Natural killer cell (primary cell): ENCODE results near the gene OGT. TPM values are rescaled to one million over a fixed set of nuclear protein-coding genes. Genes with fewer than 3 reads are reported as not detected.

Source experiments
- ATAC-seq, 3 donors: fragments of 150-1000 bp in 2 of 3; fragments of 200-7000 bp in 1 of 3; cut with Tn5 transposase; 1 replicate in 1 of 3; 2 replicates in 2 of 3; pipeline ENCODE4 v1.10.0; 2021; ENCODE audit warnings: mild to moderate bottlenecking in 2 of 3, moderate library complexity in 2 of 3
- DNase-seq, 2 donors: peaks; one replicate each; pipeline versions ENCODE4 v3.0.0 to v3.0.0-alpha.2; 2013 to 2021; ENCODE audit warnings: mixed read lengths in 1 of 2
- H3K27ac ChIP-seq: one replicate; pipeline ENCODE4 v1.5.1; 2013; ENCODE audit warnings: mild to moderate bottlenecking, low read length
- H3K27me3 ChIP-seq: one replicate; pipeline ENCODE4 v1.6.1; 2013; ENCODE audit warnings: low read length; ENCODE audit not compliant: control insufficient read depth, insufficient read depth
- H3K36me3 ChIP-seq: one replicate; pipeline ENCODE4 v1.6.1; 2013; ENCODE audit warnings: low read length; ENCODE audit not compliant: control insufficient read depth, insufficient read depth
- H3K4me1 ChIP-seq: one replicate; pipeline ENCODE4 v1.6.1; 2013; ENCODE audit warnings: low read length; ENCODE audit not compliant: control insufficient read depth, insufficient read depth
- H3K4me3 ChIP-seq: one replicate; pipeline ENCODE4 v1.5.1; 2013; ENCODE audit warnings: low read length
- H3K9me3 ChIP-seq: one replicate; pipeline ENCODE4 v1.6.1; 2013; ENCODE audit warnings: low read length; ENCODE audit not compliant: control insufficient read depth, insufficient read depth
- H3K27ac Mint-ChIP-seq, 2 donors: one replicate each; pipeline ENCODE4 v1.8.0; 2022; ENCODE audit warnings: mild to moderate bottlenecking in 2 of 2, mixed read lengths in 2 of 2, moderate library complexity in 1 of 2
- H3K27me3 Mint-ChIP-seq, 2 donors: one replicate each; pipeline ENCODE4 v1.8.0; 2022; ENCODE audit warnings: low read depth in 2 of 2, mixed read lengths in 2 of 2
- H3K36me3 Mint-ChIP-seq: one replicate; pipeline ENCODE4 v1.8.0; 2022; ENCODE audit warnings: mixed read lengths
- H3K4me1 Mint-ChIP-seq, 2 donors: one replicate each; pipeline ENCODE4 v1.8.0; 2022; ENCODE audit warnings: mixed read lengths in 2 of 2
- H3K4me3 Mint-ChIP-seq: one replicate; pipeline ENCODE4 v1.8.0; 2022; ENCODE audit warnings: mild to moderate bottlenecking, moderate library complexity, mixed read lengths
- H3K9me3 Mint-ChIP-seq, 2 donors: one replicate each; pipeline ENCODE4 v1.8.0; 2022; ENCODE audit warnings: mixed read lengths in 2 of 2
- WGBS: methylation state at CpG from one replicate; pipeline ENCODE4 v1.1.7; 2013; ENCODE audit warnings: missing lambda C conversion rate; ENCODE audit not compliant: insufficient coverage; 5-methylcytosine and 5-hydroxymethylcytosine counted together
- intact Hi-C: fragments of 100-400 bp; cut with micrococcal nuclease; formaldehyde crosslinking; loops from one replicate; pipeline ENCODE4 v1.14.2; 2022
- total RNA-seq, 4 donors: library from RNA; stranded (reverse); fragments of 120-200 nt in 1 of 4; gene quantifications; one replicate each; pipeline versions ENCODE4 v1.2.3 to v1.2.4, GENCODE V29; 2013 to 2022
- TF ChIP-seq, protein P1 (sequence below): fragments of 200-600 bp; IDR thresholded peaks from one replicate; pipeline ENCODE4 v1.8.0; 2022; ENCODE audit warnings: antibody characterized with exemption

Gene OGT
- total RNA-seq, 3 donors from 2014 or later (not counting 1 experiment from before 2014, with no cell fraction given), result 489 to 721 (median 542) TPM

DNA sequence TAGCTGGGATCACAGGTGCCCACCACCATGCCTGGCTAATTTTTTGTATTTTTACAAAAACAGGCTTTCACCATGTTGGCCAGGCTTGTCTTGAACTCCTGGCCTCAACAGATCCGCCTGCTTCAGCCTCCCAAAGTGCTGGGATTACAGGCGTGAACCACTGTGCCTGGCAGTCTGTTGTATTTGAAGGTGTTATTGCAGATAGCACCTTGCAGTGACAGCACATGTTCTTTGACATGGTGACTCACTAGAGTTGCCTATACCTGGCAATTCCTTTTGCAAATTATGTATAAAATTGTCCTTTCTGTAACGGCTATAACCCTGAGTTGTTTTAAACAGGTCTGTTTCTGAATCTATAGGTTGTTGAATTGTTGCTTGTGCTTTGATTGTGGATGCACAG lies 7.9 kb downstream of the OGT start:
- Mint-ChIP-seq H3K27me3 (no peaks in the 10 kb centered on the region), H3K4me3 (peak overlapping the region; percentile 54), H3K27ac (peak overlapping the region; percentile 87 to 97), H3K36me3 (no peaks in the 10 kb centered on the region), H3K9me3 (no peaks in the 10 kb centered on the region), H3K4me1 (peaks cover 30 to 54% of the 10 kb centered on the region in 2 donors)
- intact Hi-C loops, result no loop called here
- Histone ChIP-seq H3K4me3 (no peak overlapping the region), H3K4me1 (peaks cover 41% of the 10 kb centered on the region), H3K9me3 (no peaks in the 10 kb centered on the region), H3K27ac (no peak overlapping the region), H3K27me3 (no peaks in the 10 kb centered on the region), H3K36me3 (peaks cover 27% of the 10 kb centered on the region)
- TF ChIP-seq, protein P1, sequence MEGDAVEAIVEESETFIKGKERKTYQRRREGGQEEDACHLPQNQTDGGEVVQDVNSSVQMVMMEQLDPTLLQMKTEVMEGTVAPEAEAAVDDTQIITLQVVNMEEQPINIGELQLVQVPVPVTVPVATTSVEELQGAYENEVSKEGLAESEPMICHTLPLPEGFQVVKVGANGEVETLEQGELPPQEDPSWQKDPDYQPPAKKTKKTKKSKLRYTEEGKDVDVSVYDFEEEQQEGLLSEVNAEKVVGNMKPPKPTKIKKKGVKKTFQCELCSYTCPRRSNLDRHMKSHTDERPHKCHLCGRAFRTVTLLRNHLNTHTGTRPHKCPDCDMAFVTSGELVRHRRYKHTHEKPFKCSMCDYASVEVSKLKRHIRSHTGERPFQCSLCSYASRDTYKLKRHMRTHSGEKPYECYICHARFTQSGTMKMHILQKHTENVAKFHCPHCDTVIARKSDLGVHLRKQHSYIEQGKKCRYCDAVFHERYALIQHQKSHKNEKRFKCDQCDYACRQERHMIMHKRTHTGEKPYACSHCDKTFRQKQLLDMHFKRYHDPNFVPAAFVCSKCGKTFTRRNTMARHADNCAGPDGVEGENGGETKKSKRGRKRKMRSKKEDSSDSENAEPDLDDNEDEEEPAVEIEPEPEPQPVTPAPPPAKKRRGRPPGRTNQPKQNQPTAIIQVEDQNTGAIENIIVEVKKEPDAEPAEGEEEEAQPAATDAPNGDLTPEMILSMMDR, result no peak
- peak; percentile 39 to 53 (median 44) for ATAC-seq
- WGBS, result 29% methylated on average over 3 of the region's 3 CpGs
- DNase-seq, result peak in 1 of 2 donors; percentile 21

DNA sequence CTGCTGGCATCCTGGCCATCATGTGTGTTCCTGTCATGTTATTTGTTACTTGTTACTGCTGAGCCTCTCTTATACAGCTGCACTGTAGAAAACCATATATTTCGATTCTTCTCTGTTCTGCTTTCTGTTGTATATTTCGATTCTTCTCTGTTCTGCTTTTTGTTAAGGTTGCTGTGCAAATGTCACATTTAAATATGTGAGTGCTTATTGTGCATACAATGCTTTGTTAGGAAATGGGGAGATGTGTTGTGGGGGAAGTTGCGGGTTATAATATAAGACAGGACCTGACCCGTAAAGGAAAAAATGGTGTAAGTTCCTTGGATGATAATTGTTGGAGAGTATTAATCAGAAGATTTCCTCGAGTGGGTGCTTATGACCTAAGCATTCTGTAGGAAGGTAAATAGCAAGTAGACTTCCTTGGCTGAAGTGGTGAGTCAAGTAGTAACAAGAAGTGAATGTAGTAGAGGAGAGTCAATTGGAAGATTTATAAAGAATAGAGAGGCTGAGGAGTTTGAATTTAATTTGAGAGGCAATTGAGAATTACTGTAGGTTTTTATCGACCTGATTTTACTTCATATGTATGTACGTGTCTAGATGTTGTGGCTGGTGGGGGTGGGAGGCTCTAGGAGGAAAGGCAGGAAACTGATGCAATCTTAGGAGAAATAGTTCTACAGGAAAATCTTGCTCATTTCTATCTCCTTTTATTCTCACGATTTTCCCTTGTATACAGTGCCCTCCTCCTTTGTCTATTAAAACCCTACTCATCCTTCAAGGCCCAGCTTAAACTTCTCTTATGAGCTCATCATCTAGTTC lies 8.5 kb downstream of the OGT start:
- ATAC-seq (peak; percentile 17 to 55 (median 24)), DNase-seq (peak in 1 of 2 donors; percentile 15)
- Histone ChIP-seq H3K36me3 (peaks cover 32% of the 10 kb centered on the region), H3K27me3 (no peaks in the 10 kb centered on the region), H3K27ac (peak overlapping the region; percentile 35), H3K4me3 (no peak overlapping the region), H3K4me1 (peaks cover 36% of the 10 kb centered on the region), H3K9me3 (no peaks in the 10 kb centered on the region)
- Mint-ChIP-seq H3K36me3 (no peaks in the 10 kb centered on the region), H3K4me1 (peaks cover 36 to 57% of the 10 kb centered on the region in 2 donors), H3K27ac (peak overlapping the region; percentile 87 to 97), H3K27me3 (no peaks in the 10 kb centered on the region), H3K4me3 (peak overlapping the region; percentile 54), H3K9me3 (no peaks in the 10 kb centered on the region)
- TF ChIP-seq, protein P1, result no peak
- intact Hi-C loops, result no loop called here
- WGBS, result 3% methylated on average over 7 of the region's 8 CpGs

DNA sequence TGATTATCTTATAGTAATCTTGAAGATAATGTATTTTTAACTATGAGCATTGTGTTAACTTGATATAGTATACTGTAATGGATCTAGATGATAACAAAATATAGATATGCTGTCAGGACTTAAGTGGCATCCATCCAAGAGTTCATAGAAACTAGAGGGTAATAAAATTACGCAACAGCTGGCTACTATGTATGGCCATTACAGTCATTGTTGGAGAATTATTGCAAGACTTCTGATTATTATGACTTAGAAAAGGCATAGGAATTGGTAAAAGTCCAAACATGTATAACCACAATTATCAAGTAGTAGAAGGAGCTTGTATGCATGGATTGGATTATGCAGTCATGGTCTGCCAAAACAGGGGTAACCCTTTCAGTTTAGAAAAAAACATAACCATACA lies 9.5 kb downstream of the OGT start:
- Histone ChIP-seq H3K27me3 (no peaks in the 10 kb centered on the region), H3K4me3 (no peak overlapping the region), H3K36me3 (peaks cover 42% of the 10 kb centered on the region), H3K4me1 (peaks cover 29% of the 10 kb centered on the region), H3K27ac (no peak overlapping the region), H3K9me3 (no peaks in the 10 kb centered on the region)
- Mint-ChIP-seq H3K27me3 (no peaks in the 10 kb centered on the region), H3K4me1 (peaks cover 41 to 58% of the 10 kb centered on the region in 2 donors), H3K9me3 (no peaks in the 10 kb centered on the region), H3K4me3 (peak overlapping the region; percentile 54), H3K36me3 (no peaks in the 10 kb centered on the region), H3K27ac (peak overlapping the region; percentile 87 to 97)
- ATAC-seq (no peak), DNase-seq (no peak)
- WGBS, result no CpG with 5 or more reads among the region's 1 CpG
- TF ChIP-seq, protein P1, result no peak
- intact Hi-C loops, result no loop called here
